Myocyte (in vitro differentiated cells): ENCODE data around the gene FGF12. TPM values are rescaled to one million over a fixed set of nuclear protein-coding genes. Genes with fewer than 3 reads are reported as not detected.

Experiments
- DNase-seq: peaks from one replicate; pipeline ENCODE4 v3.0.0-alpha.2; 2012; ENCODE audit warnings: low read depth
- total RNA-seq: library from RNA; depleted of rRNA; stranded (reverse); fragments of >200 nt; gene quantifications from 2 replicates; pipeline ENCODE4 v1.2.3, GENCODE V29; 2014

The FGF12 gene
- total RNA-seq, 1 donor from 2014 or later: 0.64 TPM

DNA sequence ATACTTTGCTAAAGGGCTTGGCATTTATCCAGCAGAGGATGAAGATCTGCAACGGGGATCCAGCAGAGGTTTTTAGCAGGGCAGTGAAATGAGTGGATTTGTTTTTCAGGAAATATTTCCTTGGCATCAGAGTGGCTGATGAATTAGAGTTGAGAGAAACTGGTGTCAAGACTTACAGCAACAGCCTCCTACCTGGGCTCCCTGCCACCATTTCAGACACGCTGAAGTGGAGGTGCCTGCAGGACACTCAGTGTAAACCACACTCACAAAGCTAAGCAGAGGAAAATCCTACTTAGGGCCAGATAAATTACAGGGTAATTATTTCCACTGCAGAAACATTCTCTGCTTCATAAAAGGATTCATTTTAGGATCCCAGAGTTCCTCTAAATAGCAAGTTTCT is 519.7 kb downstream of the FGF12 start:
- DNase-seq: no peak

DNA sequence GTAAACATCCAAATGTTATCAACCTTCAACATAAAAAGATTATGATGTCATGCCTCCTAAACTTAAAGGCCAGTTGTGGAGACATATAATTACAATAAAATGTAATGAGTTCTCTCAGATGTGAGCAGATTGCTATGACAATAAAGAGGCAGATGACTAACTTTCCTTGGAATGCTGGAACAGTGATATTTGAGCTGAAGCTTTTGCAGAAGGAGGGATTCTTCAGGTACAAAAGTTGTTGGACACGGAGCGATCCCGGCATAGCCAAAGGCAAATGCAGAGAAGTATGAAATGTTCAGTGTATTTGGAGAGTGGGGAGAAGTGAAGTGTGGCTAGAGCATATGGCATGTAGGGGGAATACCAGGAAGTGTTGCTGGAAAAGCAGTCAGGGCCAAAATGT is 520.1 kb downstream of the FGF12 start:
- DNase-seq: no peak

DNA sequence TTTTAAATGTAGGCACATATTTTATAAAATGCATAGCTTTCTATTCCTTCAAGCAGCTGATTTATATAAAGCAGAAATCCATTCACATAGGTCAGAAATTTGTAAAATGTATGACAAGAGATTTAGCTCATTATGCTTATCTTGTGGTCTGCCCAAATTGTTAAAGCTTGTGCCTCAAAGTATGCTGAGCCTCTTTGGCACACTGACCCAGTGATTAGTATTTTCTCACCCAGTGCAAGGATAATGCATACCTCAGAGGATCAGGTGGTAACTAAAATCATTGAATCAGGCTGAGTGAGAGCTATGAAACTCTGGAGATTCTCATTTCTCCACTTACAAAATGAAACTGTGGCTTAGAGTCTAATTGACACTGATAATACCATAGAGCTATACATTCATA is 533.3 kb downstream of the FGF12 start:
- no peak for DNase-seq

DNA sequence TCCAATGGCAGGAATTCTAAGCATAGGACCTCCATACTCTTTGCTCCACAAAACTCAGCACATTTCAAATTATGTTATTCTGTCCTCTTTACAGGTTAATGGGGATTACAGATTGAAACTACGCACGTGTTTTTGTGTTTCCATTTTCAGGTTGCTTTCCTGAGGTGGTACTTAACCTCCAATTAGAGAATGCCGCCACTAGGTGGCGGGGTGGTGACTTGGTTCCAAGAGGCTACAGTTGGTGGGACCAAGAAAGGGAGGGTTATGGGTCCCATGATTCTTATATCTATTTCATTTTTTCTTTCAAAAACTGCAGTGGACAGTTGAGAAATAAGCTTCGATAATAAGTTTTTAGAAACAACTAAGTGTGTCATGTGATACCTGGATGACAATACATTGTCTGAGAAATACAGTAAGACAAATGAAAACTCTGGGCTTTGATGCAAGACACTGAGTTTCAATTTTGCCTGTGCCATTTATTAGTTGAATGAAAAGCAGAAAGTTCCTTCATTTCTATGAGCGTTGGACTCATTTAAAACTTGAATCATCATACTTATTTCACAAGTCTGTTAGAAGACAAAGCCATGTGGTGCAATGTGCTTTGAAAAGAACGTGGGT is 539.0 kb downstream of the FGF12 start:
- peak; percentile 34 for DNase-seq

DNA sequence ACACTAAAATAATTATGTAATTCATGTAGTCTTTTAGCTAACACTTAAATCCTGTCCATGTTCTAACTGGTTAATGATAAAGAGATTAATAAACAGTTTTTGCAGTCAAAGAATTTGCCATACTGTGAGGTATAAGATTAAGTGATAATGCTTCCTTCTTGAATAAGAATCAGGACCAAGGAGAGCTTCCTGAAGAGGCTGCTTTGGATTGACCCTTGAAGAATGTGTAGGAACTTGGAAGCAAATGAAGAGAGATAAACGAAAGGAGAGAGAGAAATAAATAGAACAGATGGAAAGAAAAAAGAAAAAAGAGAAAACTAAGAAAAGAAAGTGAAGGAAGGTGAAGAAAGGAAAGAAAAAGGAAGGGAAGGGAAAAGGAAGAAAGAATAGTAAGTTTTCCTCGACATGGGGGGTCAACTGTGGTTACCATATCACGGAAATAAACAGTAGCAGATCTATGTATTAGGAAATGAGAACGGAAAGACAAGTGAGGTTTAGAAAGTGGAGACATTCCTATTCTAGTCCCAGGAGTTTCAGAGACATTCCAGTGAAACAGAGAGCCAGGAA is 539.8 kb downstream of the FGF12 start:
- peak; percentile 2 for DNase-seq

DNA sequence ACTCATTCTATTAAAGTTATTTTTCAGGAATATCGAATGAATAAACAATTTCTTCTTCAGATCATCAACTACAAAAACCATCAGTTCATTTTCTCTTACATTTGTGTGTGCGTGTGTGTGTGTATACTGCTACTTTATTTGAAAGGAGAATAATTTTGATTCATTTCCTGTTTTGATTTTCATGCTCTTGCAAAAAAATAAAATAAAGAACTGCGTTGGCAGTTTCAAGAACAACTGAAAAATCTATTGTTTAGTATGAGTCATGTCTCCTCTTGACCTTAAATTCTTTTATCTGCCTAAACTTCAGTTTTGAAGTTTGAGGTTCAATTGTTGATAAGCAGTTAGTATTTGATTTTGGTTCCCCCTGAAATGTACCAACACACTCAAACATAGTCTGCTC is 540.8 kb downstream of the FGF12 start:
- DNase-seq: no peak

DNA sequence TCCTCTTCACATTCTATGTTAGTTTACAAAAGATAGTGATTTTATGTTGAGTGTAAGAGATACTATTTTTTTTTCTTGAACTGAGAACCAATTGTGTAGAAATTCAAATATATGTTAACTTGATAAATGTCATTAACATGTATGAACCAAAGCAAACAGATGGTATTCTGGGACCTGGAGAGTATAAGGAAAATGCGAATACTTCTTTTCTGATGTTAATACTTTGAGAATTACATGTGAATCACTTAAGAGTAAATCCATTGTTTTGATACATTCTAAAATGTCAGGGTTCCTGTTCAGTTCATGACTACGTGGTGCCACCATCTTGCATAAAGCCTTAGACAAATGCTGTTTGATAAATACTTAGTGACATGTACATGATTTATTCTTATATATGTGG is 541.3 kb downstream of the FGF12 start:
- no peak for DNase-seq

DNA sequence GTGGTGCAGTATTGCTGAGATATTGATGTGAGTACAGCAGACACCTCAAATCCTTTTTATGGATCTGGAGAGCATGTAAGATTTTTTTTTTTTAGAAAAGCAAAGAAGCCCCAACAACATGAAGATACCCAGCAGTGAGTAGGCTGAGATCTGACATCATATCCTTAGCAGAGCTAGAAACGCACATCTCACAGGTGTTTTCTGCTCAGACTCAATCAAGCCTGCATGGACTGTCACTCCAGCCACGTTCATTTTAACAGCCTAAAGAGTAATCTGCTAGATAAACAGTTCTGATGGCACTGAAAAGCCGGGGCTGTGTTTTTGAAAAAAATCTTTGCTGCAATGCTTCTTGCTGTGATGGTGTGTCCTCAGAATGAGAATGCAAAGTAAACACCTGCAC is 544.2 kb downstream of the FGF12 start:
- no peak for DNase-seq

DNA sequence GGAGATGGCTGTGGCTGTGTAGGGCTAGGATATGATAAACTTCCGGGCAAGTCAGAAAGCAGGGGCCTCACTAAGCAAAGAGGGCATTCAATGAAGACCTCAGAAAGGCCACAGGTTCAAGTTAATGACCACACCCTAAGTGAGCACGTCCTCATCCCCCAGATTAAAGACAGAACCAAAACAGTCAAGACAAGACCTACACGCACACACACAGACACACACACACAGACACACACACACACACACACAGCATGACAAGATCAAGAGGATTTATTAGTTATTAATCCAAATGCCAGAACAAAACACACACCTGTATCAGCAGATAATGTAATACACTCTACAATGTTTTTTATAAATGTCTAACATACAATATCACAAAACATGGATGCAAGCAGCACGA is 546.2 kb downstream of the FGF12 start:
- DNase-seq: no peak

DNA sequence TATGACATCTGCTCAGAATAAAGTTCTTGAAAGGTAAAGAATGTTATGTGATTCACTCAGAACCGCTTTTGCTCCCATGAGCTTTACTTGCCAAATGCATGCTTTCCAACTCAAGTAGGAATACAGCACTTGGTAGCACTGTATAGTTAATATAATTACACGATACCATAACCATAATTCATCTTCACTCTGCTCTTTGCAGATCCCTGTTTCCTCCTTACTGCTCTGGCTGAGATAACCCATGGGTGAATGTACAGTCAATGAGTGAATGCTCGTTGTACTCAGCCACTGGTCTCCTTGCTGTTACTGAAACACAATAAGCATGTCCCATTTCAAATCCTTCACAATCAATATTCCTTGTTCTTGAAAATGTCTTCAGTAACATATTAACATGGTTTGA is 550.0 kb downstream of the FGF12 start:
- DNase-seq: no peak

DNA sequence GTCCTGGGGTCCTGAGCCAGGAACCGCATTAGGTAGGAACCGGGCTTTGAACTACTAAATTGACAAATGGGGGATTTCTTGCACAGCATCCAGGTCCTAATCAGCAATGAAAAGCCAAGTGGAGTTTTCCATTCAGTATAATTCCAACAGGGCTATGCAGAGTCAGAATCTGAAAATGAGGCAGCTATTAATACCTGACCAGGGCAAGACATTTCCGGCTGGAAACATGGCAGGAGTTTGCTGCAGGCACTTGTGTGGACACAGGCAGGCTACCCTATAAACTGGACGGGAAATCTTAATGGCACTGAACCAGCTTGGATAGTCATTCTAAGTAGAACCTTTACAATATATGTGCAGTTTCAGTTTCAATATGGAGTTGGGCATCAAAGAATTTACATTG is 553.1 kb downstream of the FGF12 start:
- no peak for DNase-seq

DNA sequence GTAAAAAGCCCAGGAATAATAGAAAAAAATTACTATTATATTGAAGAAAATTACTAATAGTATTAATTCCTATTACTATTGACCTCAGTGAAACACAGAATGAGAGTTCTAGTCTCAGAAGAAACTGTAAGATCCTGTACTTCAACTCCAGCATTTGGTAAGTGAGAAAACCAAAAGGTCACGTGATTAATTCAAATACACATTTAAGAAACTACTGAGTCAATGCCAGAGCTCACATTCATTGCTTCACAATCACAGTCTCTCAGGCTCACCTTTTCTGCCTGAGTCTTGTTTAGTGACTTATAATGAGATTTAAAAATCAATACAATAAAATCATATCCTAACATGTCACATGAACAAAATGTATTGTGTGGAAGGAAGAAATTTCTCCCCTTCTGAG is 556.1 kb downstream of the FGF12 start:
- no peak for DNase-seq

DNA sequence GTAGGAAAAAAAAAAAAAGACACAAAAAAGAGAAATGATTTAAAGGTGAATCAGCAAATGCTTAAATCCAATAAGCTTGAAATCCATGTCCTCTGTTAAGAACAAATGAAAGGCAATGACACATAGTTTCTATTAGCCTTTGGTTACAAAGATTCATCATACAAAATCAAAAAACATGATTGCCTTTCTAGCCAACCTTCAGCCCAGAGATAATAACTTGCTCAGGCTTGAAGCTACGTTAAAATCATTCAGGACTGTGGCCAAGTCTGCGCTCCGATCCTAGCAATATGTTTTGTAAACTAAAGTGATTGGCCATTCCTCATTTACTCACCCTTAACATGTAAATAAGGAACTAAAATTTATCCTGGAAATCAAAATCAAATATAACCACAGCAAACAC is 556.7 kb downstream of the FGF12 start:
- DNase-seq: no peak

DNA sequence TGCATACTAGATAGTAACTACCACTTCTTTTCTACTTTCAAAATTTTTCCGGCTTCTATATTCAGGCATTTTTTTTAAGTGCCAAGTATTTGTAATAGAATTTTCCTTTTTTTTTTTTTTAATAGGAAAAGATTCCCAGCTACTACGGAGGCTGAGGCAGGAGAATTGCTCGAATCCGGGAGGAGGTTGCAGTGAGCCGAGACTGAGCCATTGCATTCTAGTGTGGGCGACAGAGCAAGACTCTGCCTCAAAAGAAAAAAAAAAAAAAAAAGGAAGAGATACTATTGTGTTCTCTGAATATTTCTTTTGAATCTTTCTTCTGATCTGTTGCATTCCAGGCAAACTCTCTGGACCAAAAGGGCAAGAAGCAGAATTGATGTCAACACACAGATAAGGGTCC is 557.3 kb downstream of the FGF12 start:
- DNase-seq: no peak

DNA sequence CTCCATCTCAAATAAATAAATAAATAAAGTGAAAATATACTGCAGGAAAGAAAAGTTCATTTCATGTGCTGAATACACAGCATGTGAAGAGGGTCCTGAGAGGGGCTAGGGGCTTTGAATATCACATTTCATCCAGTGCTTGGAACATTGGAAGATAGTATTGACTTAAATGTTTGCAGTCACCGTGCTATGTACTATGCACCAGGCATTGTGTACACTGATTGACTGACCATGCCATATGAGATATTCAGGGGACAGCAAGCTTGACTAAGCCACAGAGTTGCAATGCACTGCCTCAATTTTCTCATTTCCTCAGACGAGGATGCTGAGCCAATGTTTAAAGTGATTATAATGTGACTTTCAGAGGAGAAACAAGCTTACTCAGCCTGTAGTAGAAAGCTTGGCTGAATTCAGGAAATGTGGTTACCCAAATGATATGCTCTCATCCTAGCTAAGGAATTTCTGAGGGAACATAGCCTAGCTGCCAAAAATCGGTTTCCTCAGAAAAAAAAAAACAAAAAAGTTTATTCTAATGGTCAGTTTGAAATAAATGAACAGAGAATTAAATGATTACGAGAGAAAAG is 557.9 kb downstream of the FGF12 start:
- no peak for DNase-seq

DNA sequence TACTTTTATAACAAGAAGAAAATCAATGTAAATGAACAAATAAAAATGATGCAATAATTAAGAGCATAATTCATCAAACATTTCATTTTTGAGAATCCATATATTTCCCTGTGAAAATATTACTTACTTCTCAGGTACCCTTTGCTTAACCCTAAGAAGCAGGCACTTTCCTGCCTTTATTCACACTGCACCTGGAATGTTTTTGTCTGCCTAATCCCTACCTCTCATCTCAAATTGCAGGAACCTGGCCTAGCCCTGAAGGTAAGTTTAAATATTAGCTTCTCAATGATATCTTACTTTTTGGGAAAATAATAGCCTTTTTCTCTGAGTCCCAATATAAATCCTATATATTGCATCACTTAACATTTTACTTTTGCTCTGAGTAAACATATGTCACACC is 559.1 kb downstream of the FGF12 start:
- DNase-seq: no peak

DNA sequence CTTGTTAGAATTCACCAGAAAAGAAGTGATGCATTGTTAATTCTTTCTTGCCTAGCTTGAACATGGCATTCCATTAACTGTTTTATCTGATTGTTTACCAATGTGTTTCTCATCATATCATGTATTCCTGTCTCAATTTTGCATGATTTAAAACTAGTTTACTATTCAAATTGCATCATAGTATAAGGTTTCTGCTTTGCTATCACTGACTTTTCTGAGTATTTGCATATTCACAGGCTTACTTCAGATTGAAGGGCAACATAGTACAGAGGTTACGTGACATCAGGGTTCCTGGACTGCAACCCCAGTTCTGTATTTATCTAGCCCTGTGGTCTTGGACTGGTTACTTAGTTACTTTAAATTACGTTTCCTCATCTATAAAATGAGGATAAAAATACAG is 561.8 kb downstream of the FGF12 start:
- DNase-seq: no peak

DNA sequence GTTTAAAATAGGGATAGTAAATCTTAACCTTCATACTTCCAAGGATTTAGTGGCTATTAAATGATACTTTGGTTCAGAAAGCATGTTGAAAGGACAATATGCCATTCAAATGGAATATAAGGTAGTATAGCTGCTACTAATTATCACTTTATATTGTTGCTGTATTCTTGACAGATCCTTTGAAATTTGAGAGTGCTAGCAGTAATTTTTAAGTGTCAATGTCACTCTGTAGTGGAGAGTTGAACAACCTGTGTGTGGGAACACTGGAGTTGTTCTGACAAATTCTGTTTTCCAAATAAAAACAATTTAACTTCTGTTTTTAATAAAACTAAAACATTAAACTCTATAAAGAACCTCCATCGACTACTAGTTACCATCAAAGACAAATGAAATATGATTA is 565.7 kb downstream of the FGF12 start:
- no peak for DNase-seq

DNA sequence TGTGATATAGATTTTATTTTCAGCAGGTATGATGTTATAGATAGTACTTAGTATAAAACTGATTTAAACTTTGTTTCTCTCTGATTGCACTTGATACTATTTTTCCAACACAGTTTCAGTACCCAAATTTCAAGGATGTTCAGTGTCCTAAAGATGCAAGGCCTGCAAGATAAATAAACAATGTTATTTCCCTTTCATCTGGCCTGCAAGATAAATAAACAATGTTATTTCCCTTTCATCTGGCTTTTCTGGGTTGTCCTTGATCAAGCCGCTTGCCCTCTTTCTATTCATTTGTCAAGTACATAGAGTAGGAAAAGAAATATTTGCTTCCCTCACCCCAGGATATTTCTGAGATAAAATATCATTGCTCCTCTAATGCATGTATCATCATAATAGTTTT is 571.0 kb downstream of the FGF12 start:
- DNase-seq: no peak

DNA sequence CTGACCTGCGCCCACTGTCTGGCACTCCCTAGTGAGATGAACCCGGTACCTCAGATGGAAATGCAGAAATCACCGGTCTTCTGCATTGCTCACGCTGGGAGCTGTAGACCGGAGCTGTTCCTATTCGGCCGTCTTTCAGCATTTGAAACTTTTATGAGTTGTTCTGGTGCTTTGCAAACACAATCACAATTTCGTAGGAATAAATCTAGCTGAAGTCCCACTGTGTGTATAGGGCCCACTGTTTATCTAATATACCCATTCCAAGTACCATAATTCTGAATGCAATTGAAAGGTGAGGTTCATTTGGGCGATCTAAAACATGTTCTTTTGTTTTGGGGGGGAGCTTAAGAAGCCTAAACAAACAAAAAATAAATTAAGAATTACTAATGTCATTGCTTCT is 572.1 kb downstream of the FGF12 start:
- no peak for DNase-seq

DNA sequence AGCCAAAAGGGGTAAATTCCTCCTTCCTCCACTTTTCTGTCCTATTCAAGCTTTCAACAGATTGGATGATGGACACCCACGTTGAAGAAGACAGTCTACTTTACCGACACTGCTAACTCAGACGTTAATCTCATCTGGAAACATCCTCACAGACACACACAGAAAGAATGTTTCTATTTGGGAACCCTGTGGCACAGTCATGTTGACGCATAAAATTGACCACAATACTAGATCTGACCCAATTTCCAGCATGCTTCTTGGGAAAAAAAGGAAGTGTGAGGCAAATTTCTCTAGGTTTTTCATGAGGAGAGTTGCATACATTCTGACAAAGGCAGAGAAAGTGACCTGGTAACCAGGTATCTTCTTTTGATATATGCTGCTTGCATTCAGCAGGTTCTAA is 594.1 kb downstream of the FGF12 start:
- DNase-seq: no peak

DNA sequence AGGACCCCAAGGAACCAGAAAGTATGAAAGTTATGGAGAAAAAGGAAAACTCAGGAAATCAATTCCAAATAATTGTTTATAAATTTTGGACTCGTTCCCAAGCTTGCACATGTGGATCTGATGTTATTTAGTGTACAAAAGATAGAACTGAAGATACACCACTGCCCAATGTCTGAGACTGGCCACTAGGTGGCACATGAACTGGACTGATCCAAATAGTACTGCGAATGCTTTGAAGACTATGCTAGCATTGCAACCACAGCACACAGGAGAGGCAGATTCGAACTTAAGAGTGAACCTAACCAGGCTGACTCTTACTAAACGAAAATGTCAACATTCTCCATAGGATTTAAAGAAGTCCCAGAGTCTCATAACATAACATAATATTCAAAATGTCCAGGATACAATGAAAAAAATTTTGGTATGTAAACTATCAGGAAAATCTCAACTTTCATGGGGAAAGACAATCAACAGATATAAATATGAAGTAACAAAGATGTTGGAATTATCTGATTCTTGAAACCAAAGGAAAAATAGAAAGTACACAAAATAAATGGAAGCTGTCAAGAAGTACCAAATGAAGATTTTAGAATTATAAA is 596.7 kb downstream of the FGF12 start:
- peak; percentile 46 for DNase-seq

DNA sequence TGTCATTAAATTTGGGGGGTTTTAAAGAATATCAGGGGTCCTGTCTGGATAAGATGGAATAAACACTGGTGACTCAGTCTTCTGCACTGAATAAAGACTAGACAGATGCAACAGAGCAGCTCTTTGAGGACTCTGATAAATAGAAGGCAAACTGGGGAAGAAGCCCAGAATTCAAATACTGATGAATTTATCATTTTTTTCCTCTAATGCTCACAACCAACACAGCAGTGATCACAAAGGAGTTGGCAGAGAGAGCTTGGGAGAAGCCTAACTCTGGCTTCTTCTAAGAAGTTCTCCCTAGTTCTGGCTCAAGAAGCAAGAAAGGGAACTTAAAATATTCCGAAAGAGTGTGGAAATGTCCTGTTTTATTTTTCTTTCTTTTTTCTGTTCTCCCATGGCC is 597.8 kb downstream of the FGF12 start:
- no peak for DNase-seq
